ENCODE measurements around the gene ZNF385A.

ZNF385A gene

GRCh38 chr12:54375259-54375579, 9.3 kb downstream of the ZNF385A start:
- DNase-seq (ENCODE audit: low read depth in 1 of 2, low spot score in 1 of 2): no peak

GRCh38 chr12:54374562-54375258, 9.8 kb downstream of the ZNF385A start:
- DNase-seq (ENCODE audit: low read depth in 1 of 2, low spot score in 1 of 2): no peak

- no peak for DNase-seq (ENCODE audit: low read depth in 1 of 2, low spot score in 1 of 2)
Measured at GRCh38 chr12:54373649-54374561, 10.6 kb downstream of the ZNF385A start.

- DNase-seq (ENCODE audit: low read depth in 1 of 2, low spot score in 1 of 2): no peak
Measured at GRCh38 chr12:54372113-54372806, 12.3 kb downstream of the ZNF385A start.

GRCh38 chr12:54371328-54372112, 13.0 kb downstream of the ZNF385A start:
- DNase-seq (ENCODE audit: low read depth in 1 of 2, low spot score in 1 of 2): no peak

- no peak for DNase-seq (ENCODE audit: low read depth in 1 of 2, low spot score in 1 of 2)
Measured at GRCh38 chr12:54370171-54370730, 14.3 kb downstream of the ZNF385A start.

- DNase-seq (ENCODE audit: low read depth in 1 of 2, low spot score in 1 of 2): no peak
Measured at GRCh38 chr12:54369597-54370131, 14.9 kb downstream of the ZNF385A start.

GRCh38 chr12:54368709-54369596, 15.6 kb downstream of the ZNF385A start:
- peak; percentile 79 to 88 for DNase-seq (ENCODE audit: low read depth in 1 of 2, low spot score in 1 of 2)

- DNase-seq (ENCODE audit: low read depth in 1 of 2, low spot score in 1 of 2): no peak
Measured at GRCh38 chr12:54368025-54368708, 16.4 kb downstream of the ZNF385A start.

- DNase-seq (ENCODE audit: low read depth in 1 of 2, low spot score in 1 of 2): no peak
Measured at GRCh38 chr12:54364413-54364812, 20.1 kb downstream of the ZNF385A start, which contains the start of gene GPR84. GPR84 (minus strand) TSS chr12:54364486; CDS start chr12:54363851, 635 bp downstream.

- DNase-seq (ENCODE audit: low read depth in 1 of 2, low spot score in 1 of 2): no peak
Measured at GRCh38 chr12:54363618-54364017, 20.9 kb downstream of the ZNF385A start.

- no peak for DNase-seq (ENCODE audit: low read depth in 1 of 2, low spot score in 1 of 2)
Measured at GRCh38 chr12:54363047-54363446, 21.5 kb downstream of the ZNF385A start.

- DNase-seq (ENCODE audit: low read depth in 1 of 2, low spot score in 1 of 2): no peak
Measured at GRCh38 chr12:54360717-54361456, 23.6 kb downstream of the ZNF385A start.

- no peak for DNase-seq (ENCODE audit: low read depth in 1 of 2, low spot score in 1 of 2)
Measured at GRCh38 chr12:54359762-54360351, 24.7 kb downstream of the ZNF385A start.

- peak; percentile 80 to 85 for DNase-seq (ENCODE audit: low read depth in 1 of 2, low spot score in 1 of 2)
Measured at GRCh38 chr12:54358945-54359761, 25.4 kb downstream of the ZNF385A start.

- no peak for DNase-seq (ENCODE audit: low read depth in 1 of 2, low spot score in 1 of 2)
Measured at GRCh38 chr12:54358191-54358944, 26.2 kb downstream of the ZNF385A start.
